ENCODE measurements around the gene AVPR2.

The AVPR2 gene

GRCh38 chrX:153871946-153872878, 32.3 kb upstream of the AVPR2 start:
- no peak for DNase-seq

GRCh38 chrX:153873282-153874084, 31.0 kb upstream of the AVPR2 start:
- no peak for DNase-seq

- DNase-seq = no peak
Observed at GRCh38 chrX:153874085-153874365, 30.4 kb upstream of the AVPR2 start.

GRCh38 chrX:153874366-153875125, 29.9 kb upstream of the AVPR2 start:
- no peak for DNase-seq

GRCh38 chrX:153875391-153876111, 28.9 kb upstream of the AVPR2 start:
- no peak for DNase-seq

GRCh38 chrX:153876112-153876491, 28.4 kb upstream of the AVPR2 start:
- no peak for DNase-seq

- no peak for DNase-seq
Observed at GRCh38 chrX:153877571-153878261, 26.8 kb upstream of the AVPR2 start.

GRCh38 chrX:153878345-153878744, 26.1 kb upstream of the AVPR2 start:
- DNase-seq = no peak

GRCh38 chrX:153878969-153879653, 25.4 kb upstream of the AVPR2 start:
- DNase-seq = no peak

- DNase-seq = no peak
Observed at GRCh38 chrX:153879741-153880439, 24.6 kb upstream of the AVPR2 start.

- no peak for DNase-seq
Observed at GRCh38 chrX:153880440-153880815, 24.0 kb upstream of the AVPR2 start.

GRCh38 chrX:153881281-153881680, 23.2 kb upstream of the AVPR2 start:
- DNase-seq = no peak

GRCh38 chrX:153882086-153882498, 22.4 kb upstream of the AVPR2 start:
- no peak for DNase-seq

GRCh38 chrX:153882557-153882956, 21.9 kb upstream of the AVPR2 start:
- no peak for DNase-seq

GRCh38 chrX:153883163-153883843, 21.2 kb upstream of the AVPR2 start:
- no peak for DNase-seq

- no peak for DNase-seq
Observed at GRCh38 chrX:153884136-153884535, 20.3 kb upstream of the AVPR2 start.

GRCh38 chrX:153884590-153884989, 19.9 kb upstream of the AVPR2 start:
- no peak for DNase-seq

GRCh38 chrX:153885208-153885787, 19.2 kb upstream of the AVPR2 start:
- no peak for DNase-seq

GRCh38 chrX:153885968-153886903, 18.2 kb upstream of the AVPR2 start, which contains the start of gene L1CAM:
TSS of gene L1CAM (minus strand) at chrX:153886173. CDS start at chrX:153875836, 10,337 bp downstream.
- no peak for DNase-seq

Measured in NK-92 treated with Interleukin-12 subunit alpha and Interleukin-12 subunit beta, amount 100 ng/mL, for 24 hours (cell line).